Measurements from ENCODE around the gene TOP1.

DNA sequence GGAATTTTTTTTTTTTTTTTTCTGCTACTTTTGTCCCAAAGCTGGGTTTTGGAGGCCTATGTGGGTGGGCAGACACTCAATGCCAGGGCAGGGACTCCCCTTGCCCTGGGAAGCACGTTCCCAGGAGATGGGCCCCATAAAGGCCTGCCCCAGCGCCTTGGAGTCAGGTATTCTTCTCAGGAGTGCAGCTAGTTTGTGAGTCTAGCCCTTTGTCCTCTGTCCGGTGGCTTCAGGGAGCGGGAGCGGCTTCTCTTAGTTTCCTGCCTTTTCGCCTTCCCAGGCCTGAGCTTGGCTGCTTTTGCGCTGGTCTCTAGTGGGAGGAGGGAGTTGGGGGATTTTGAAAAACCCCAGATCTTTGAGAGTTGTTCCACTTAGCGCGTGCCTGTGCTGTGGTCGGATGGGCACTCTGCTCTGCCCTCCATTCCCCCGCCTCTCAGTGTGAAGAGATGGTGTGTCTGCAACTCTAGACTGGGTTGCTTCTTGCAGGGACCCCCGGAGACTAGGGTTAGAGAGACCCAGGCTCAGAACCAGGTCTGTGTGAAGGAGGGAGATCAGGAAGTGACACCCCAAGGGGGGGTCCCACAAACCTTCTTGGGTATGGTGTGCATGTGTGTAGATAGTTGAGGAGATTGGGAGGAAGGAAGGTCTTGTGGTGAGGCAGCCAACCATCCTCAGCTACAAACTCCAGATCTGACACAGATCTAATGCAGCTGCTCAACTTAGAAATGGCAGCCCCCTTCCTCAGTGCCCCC is 110.0 kb downstream of the TOP1 start:
- no peak for TF ChIP-seq EZH2 (IDR thresholded peaks at IDR 0.05; ENCODE audit: low read length, unreplicated experiment)
- no peak for TF ChIP-seq CTCF (conservative IDR thresholded peaks at IDR 0.05; ENCODE audit: low read depth, low read length)

All from PC-3 (cell line).